OCI-LY1 (cell line): ENCODE data around the gene GAS1.

ENCODE experiments used
- H2AFZ ChIP-seq: fragments of 200-600 bp; sonication (generic), shearing (Covaris generic); 2 replicates; pipeline ENCODE4 v1.6.0; 2014; ENCODE audit warnings: antibody characterized with exemption, mild to moderate bottlenecking, low read length
- H3F3A ChIP-seq: fragments of 200-600 bp; sonication (generic), shearing (Covaris generic); 2 replicates; pipeline ENCODE4 v1.6.0; 2014; ENCODE audit warnings: mild to moderate bottlenecking, antibody characterized with exemption, low read length, moderate library complexity; ENCODE audit not compliant: insufficient read depth
- H3K27ac ChIP-seq: fragments of 200-600 bp; sonication (generic); 2 replicates; pipeline ENCODE4 v1.5.1; 2014; ENCODE audit warnings: low read length, mixed run types, mild to moderate bottlenecking, low read depth; ENCODE audit not compliant: poor library complexity, severe bottlenecking
- H3K27me3 ChIP-seq: fragments of 200-600 bp; sonication (generic); 2 replicates; pipeline ENCODE4 v1.6.0; 2014; ENCODE audit warnings: antibody characterized with exemption, mild to moderate bottlenecking, low read length, moderate library complexity; ENCODE audit not compliant: insufficient read depth
- H3K36me3 ChIP-seq: fragments of 200-600 bp; sonication (generic); 2 replicates; pipeline ENCODE4 v1.6.1; 2014; ENCODE audit warnings: mild to moderate bottlenecking, antibody characterized with exemption, low read length, moderate library complexity, mixed read lengths; ENCODE audit not compliant: insufficient read depth
- H3K4me1 ChIP-seq: fragments of 200-600 bp; sonication (generic); 2 replicates; pipeline ENCODE4 v1.5.1; 2014; ENCODE audit warnings: mild to moderate bottlenecking, low read length, moderate library complexity; ENCODE audit not compliant: insufficient read depth, severe bottlenecking
- H3K4me2 ChIP-seq: fragments of 200-600 bp; sonication (generic), shearing (Covaris generic); 2 replicates; pipeline ENCODE4 v1.6.1; 2014; ENCODE audit warnings: low read length
- H3K4me3 ChIP-seq: fragments of 200-600 bp; sonication (generic); 2 replicates; pipeline ENCODE4 v1.5.1; 2014; ENCODE audit warnings: low read length, low read depth, mild to moderate bottlenecking, mixed read lengths; ENCODE audit not compliant: poor library complexity, severe bottlenecking
- H3K79me2 ChIP-seq: fragments of 200-600 bp; shearing (Covaris generic); 2 replicates; pipeline ENCODE4 v1.6.1; 2016; ENCODE audit warnings: mixed run types, low read length, mixed read lengths; ENCODE audit not compliant: insufficient read depth
- H3K9ac ChIP-seq: fragments of 200-600 bp; sonication (generic), shearing (Covaris generic); 2 replicates; pipeline ENCODE4 v1.6.1; 2014; ENCODE audit warnings: mild to moderate bottlenecking, low read length, mixed read lengths
- H3K9me2 ChIP-seq: fragments of 200-600 bp; sonication (generic), shearing (Covaris generic); 2 replicates; pipeline ENCODE4 v1.6.1; 2014; ENCODE audit warnings: low read depth, mild to moderate bottlenecking, low read length, mixed read lengths
- H3K9me3 ChIP-seq: fragments of 200-600 bp; shearing (Covaris generic); 2 replicates; pipeline ENCODE4 v1.6.1; 2014; ENCODE audit warnings: low read length, mixed read lengths
- H4K20me1 ChIP-seq: fragments of 200-600 bp; sonication (generic), shearing (Covaris generic); 2 replicates; pipeline ENCODE4 v1.6.0; 2016; ENCODE audit warnings: mild to moderate bottlenecking, low read length; ENCODE audit not compliant: insufficient read depth
- EZH2 ChIP-seq: fragments of 200-600 bp; sonication (generic), shearing (Covaris generic); IDR thresholded peaks from 2 replicates; pipeline ENCODE4 v1.8.0; 2017; ENCODE audit warnings: borderline replicate concordance, mixed run types, mild to moderate bottlenecking, antibody characterized with exemption, low read length, moderate library complexity, mixed read lengths
- TF ChIP-seq, protein P1 (sequence below): fragments of 200-600 bp; sonication (generic), shearing (Covaris generic); IDR thresholded peaks from 2 replicates; pipeline ENCODE4 v1.5.1; 2017; ENCODE audit warnings: mild to moderate bottlenecking, antibody characterized with exemption, low read length, moderate library complexity, mixed read lengths

GAS1 gene

DNA sequence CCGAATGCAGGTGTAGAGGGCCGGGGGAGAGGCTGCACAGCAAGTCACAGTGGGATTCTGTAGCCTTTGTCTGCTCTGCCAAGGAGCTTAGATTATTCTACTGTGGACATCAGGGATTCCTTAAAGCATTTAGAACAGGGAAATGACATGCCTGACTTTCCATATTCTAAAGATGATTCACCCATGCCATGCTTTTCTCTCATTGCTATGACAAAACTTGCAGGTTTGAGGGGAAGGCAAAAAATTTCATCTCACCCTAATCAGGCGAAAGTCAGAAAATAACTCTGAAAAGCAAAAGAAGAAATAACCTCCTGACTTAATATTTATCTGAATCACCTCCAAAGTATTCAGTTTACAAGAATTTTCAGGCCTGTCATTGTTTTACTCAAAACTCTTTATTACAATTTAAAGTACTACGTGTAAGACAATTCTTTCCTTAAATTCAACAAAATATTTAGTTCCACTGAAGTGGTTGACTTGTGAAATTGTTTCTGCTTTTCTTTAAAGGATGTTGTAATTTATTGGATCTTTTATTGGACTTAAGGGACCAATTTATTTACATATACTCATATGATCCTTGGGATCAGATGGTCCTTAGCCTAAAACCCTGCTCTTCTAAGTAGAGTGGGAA lies 30.0 kb upstream of the GAS1 start:
- H3K79me2 ChIP-seq: no peaks in the 10 kb centered on the region
- no peaks in the 10 kb centered on the region for H3K9me3 ChIP-seq
- H3K4me3 ChIP-seq: no peak overlapping the region
- no peak overlapping the region for H3K27ac ChIP-seq
- H3K4me2 ChIP-seq: no peak overlapping the region
- H3K9ac ChIP-seq: no peak overlapping the region
- no peaks in the 10 kb centered on the region for H3K36me3 ChIP-seq
- no peaks in the 10 kb centered on the region for H3K27me3 ChIP-seq
- H2AFZ ChIP-seq: no peak overlapping the region
- H3F3A ChIP-seq: no peaks in the 10 kb centered on the region
- TF ChIP-seq, protein P1, sequence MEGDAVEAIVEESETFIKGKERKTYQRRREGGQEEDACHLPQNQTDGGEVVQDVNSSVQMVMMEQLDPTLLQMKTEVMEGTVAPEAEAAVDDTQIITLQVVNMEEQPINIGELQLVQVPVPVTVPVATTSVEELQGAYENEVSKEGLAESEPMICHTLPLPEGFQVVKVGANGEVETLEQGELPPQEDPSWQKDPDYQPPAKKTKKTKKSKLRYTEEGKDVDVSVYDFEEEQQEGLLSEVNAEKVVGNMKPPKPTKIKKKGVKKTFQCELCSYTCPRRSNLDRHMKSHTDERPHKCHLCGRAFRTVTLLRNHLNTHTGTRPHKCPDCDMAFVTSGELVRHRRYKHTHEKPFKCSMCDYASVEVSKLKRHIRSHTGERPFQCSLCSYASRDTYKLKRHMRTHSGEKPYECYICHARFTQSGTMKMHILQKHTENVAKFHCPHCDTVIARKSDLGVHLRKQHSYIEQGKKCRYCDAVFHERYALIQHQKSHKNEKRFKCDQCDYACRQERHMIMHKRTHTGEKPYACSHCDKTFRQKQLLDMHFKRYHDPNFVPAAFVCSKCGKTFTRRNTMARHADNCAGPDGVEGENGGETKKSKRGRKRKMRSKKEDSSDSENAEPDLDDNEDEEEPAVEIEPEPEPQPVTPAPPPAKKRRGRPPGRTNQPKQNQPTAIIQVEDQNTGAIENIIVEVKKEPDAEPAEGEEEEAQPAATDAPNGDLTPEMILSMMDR: no peak
- TF ChIP-seq EZH2: no peak
- no peaks in the 10 kb centered on the region for H3K4me1 ChIP-seq
- H3K9me2 ChIP-seq: no peaks in the 10 kb centered on the region
- no peaks in the 10 kb centered on the region for H4K20me1 ChIP-seq

- Histone ChIP-seq H3K27ac (no peak overlapping the region), H3K27me3 (no peaks in the 10 kb centered on the region), H3K9me2 (no peaks in the 10 kb centered on the region), H3F3A (no peaks in the 10 kb centered on the region), H3K79me2 (no peaks in the 10 kb centered on the region), H3K4me3 (no peak overlapping the region), H3K36me3 (no peaks in the 10 kb centered on the region), H3K9ac (no peak overlapping the region), H2AFZ (no peak overlapping the region), H4K20me1 (no peaks in the 10 kb centered on the region), H3K4me2 (no peak overlapping the region), H3K9me3 (no peaks in the 10 kb centered on the region), H3K4me1 (no peaks in the 10 kb centered on the region)
- no peak for TF ChIP-seq EZH2
- TF ChIP-seq, protein P1: no peak
These were observed 28.3 kb upstream of the GAS1 start for GRCh38 chr9:86975606-86976005.

DNA sequence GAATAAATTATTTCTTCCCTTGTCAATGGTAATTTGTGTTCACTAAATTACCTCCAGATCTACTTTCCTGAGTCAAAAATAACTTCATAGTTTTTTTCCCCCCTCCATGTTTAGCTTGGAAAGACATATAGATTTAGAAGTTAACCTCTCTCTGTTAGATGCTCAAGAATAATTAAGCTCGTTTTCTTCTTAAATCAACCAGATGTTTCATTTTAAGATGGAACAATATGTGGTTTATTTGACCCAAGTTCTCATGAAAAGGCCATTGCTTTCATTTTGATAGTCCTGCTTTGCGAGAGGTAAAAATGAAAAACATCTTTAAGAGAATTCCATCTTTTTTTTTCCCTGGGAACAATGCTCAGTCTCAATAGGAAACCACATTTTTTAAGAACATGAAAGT lies 27.7 kb upstream of the GAS1 start:
- H3K9me2 ChIP-seq: no peaks in the 10 kb centered on the region
- no peak overlapping the region for H2AFZ ChIP-seq
- H3K9ac ChIP-seq: no peak overlapping the region
- no peaks in the 10 kb centered on the region for H3K9me3 ChIP-seq
- H3K79me2 ChIP-seq: no peaks in the 10 kb centered on the region
- no peak overlapping the region for H3K4me2 ChIP-seq
- no peaks in the 10 kb centered on the region for H3K4me1 ChIP-seq
- H4K20me1 ChIP-seq: no peaks in the 10 kb centered on the region
- no peak overlapping the region for H3K27ac ChIP-seq
- no peak for TF ChIP-seq EZH2
- TF ChIP-seq, protein P1: no peak
- no peaks in the 10 kb centered on the region for H3K36me3 ChIP-seq
- no peaks in the 10 kb centered on the region for H3F3A ChIP-seq
- no peaks in the 10 kb centered on the region for H3K27me3 ChIP-seq
- H3K4me3 ChIP-seq: no peak overlapping the region
